Activated T-cell treated with anti-CD3 and anti-CD28 coated beads for 48 hours (primary cell): ENCODE data around the gene MRPL32.

ENCODE experiments used
- DNase-seq: peaks from one replicate; pipeline ENCODE4 v3.0.0-alpha.2; 2020; ENCODE audit warnings: low read depth

The MRPL32 gene

DNA sequence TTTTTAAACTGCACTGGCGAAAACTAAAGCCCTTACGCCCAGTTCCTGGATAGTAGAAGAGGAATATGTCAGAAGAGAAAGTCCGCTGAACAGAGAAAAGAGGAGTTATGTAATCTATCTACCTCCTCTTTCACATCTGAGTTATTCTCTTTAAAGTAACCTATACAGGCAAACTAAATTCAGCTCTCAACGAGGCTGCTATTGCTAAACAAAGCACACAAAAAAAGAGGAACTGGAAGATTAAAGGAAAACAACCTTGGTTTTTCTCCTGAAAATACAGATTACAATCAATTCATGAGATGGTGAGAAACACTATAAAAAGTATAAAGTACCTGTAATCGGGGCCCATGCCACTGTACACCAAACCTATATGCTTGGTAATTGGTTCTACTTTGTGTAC is 6.0 kb upstream of the MRPL32 start:
- DNase-seq: no peak

DNA sequence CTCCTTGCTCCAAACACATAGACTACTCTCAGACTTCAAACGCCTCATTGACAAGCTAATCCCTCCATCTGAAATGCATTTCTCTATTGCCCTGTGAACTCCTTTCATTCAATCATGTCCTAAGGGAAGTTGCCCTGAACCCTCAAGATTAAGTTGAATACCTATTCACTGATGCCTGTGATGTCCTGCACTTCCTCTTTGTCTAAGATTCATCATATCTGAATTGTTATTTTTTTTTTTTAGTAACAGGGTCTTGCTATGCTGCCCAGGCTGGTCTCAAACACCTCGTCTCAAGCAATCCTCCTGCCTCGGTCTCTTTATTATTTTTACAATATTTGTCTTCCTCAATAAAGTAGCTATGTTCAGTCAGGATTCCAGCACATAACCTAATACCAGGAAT is 3.4 kb upstream of the MRPL32 start:
- DNase-seq: no peak

DNA sequence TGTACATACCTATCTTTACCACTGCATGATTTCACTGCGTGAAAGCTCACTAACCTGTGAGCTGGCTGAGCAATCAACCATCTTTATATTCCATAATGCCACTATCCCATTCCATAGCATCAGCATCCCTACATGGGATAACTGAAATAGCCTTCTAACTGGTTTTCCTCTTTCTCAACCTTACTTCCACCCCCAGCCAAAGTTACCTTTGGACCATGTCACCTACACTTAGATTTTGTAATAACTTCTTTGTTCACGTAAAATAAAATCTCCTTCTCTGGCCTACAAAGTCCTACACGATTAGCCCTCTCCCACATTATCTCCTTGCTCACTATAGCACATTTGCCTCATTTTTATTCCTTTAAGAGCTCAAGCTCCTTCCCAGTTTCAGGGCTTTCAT is 2.7 kb upstream of the MRPL32 start:
- DNase-seq: no peak

DNA sequence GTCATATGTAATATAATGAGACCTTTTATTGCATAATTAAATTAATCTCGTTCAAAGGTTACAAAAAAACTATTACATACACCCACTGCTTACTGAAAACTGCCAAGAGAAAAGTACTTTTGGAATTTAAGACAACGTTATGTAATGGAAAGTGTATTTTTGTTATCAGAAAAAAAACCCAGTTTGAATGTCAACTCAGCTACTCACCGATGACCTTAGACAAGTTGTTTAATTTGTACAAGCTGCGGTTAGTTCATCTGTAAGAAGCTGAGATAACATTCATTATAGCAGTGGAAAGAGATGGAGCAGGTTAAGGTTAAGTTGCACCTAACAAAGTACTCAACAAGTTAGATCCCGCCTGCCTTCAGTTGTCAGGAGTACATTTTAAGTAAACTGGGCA is 1.3 kb upstream of the MRPL32 start:
- DNase-seq: no peak

DNA sequence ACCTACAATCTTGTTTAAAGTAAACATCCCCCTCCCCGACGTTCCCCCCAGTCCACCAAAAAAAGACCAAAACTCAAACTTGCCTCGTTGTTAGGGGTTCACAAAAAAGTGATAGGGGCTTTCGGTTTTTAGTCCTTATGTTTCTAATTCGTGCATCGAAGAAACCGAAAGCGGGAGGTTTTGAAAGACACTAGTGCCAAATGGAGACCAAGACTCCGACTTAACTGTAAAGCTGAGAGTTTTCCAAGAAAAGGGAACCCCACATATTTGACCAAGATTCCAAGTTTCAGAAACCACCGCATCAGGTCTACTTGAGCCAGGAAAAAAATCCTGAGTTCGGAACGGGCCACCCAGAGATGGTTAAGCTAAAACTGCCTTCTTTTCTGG is 736 bp upstream of the MRPL32 start:
- no peak for DNase-seq

DNA sequence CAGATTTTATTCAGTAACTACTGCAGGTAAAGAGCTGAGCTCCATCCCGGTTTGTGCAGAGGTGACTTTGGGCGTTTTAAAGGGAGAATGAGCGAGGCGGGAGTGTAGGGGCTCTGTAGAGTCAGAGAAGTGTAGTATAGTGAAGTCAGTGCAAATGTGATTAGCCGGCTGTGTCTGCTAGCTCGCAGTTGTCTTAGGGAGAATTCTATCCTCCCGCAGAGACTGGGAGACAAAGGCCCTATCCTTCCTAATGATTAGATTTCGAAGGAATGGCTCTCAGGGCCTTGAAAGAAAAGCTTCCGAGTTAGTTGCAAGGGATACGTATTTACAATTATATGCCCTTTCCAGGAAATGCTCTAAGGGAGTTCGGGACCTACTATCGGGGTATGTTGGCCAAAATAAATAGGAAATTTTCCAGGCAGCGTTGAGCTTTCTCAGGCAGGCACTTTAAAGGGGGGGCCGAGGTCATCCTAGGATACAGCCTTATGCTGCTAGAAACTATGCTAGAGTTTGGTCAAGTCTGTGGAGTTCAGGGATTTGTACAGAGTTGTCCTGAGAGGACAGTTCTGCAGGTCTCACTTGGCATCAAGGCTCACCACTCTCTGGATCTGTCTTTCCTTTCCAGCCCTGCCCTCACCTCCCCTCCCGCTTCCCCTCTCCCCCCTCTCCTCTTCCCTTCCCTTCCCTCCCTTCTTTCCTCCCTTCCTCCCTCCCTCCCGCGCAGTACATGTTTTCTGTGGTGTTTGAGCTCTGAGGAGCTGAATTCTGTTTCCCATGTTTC is 825 bp downstream of the MRPL32 start:
- DNase-seq: no peak

DNA sequence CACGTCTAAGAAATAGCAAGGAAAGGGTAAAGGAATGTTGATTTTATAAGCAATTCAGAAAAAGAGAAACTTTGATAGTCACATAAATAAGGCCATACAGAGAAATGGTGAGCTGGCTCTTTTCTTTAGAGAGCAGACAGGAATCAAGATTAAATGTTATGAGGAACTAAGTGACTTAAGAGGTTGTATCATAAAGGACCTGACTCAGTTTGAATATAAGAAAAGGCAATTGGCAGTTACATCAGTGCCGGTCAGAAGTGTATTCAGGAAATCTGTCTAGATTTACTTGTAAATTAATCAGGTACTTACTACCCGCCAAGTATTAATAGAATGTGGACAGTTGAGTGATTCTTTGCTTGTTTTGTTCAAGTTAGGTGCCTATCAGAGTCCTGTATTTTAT is 2.1 kb downstream of the MRPL32 start:
- DNase-seq: no peak

DNA sequence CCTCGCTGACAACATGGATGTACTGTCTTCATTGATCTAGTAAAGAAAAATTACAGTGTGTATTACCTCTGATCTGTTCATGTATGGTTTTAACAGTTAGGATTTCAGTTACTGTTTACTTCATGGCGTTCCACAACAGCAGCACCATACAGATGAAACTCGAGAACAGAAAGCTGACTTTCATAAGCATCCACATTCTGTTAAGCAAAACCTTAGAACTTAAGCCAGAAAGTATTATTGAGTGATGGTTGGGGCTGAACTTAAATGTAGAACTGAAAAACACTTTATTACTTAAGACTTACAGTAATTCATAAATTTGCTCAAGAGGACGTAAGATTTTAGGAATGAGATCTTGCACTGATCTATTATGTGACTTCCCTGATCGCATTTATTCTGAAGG is 3.7 kb downstream of the MRPL32 start:
- DNase-seq: no peak

DNA sequence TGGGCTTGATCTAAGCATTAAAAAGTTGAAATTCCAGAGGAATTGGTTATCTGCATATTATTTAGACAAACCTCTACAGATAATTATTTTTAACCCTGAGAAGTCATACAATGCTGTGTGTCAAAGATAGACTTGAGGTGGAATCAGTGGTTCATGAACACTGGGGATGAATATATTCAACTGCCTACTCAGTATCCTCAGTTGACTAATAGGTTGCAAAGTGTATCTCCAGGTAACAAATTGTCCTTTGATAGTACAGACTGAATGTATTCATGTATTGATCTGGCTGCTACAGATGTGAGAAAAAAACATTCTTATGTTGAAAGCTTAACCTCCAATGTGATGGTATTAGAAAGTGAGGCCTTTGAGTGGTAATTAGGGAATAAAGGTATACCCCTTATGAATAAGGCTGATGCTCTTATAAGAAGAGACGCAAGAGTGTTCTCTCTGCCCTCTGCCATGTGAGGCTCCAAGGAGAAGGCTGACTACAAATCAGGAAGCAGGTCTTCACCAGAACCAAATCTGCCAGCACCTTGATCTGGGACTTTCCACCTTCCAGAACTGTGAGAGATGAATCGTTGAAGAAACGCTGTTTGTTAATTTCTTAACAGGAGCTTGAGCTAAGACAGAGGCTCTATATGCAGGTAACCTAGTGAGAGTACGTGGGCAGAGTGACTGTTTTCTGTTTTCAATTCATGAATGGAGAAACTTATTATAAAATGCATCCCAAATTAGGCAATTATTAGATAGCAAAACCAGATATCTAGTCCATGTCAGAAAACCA is 7.5 kb downstream of the MRPL32 start:
- DNase-seq: no peak

DNA sequence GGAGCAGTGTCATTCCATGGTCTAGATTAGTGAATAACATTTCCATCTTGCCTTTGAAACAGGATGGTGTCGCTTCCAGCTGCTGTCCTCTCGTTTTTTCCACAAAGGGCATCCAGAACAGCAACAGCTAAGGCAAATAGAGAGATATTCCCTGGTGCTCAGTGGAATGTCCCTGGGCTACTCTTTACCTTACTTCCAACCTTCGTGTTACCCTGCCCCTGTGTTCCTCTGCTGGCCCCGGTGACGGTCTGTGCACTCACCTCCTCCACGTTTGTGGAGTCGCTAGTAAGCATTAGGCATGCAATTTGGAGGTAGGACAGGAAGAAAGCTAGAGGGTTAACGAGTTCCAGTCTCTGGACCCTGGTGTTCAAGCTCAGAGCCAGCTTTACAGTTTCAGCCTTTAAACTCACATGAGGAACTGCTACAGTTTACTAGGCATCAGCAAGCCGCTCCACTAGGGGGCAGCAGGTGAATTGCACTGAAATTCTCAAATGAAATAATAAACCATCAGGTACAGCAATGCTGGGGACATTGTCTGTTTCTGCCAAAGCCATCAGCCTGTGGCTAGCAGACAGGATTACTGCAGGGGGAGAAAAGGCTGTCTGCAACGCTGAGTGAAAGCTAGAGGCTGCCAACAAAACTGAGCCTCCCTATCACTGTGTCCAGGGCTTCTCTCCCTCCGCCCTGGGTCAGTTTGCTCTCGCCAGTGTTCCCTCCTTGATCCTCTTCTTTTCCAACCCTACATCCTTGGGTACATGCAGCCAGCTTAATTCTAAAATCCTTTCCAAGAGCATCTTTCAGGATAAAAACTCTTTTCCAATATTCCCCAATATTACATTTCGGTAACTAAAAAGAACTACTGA is 9.0 kb downstream of the MRPL32 start:
- peak; percentile 57 for DNase-seq

DNA sequence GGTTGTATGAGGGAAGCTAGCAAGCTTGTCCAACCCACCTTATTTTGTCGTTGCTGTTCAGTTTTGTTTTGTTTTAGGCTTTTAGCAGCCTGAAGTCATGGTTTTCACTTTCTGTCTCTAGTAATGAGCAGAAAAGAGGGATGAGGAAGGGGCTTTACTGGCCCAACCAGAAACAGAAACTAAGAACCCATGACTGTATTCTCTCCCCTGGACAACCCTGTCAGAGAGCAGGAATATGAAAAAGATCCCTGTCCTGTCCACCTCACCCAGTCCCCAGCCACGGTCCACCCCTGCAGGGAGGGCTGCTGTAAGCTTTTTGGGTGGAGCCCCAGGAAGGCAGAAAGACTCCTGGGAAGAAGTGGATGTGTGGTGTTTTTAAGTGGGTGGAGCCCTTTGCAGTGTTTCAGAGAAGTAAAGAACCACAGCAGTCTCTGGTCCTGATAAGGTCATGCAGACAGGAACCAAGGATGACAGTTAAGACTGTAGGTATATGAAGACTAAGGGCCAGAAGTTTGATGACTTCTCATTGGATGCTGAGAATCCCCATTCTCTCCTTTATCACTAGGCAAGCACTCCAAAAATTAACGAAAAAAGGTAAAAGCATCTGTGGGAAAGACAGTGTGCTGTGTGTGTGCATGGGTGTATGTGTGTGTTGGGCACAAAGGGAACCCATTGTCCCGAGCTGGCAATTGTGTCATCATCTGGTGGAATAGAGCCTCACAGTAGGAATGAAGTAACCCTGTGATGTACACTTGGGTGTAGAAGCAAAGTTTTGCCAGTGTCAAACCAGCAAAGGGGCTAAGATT is 13.8 kb downstream of the MRPL32 start:
- DNase-seq: no peak

DNA sequence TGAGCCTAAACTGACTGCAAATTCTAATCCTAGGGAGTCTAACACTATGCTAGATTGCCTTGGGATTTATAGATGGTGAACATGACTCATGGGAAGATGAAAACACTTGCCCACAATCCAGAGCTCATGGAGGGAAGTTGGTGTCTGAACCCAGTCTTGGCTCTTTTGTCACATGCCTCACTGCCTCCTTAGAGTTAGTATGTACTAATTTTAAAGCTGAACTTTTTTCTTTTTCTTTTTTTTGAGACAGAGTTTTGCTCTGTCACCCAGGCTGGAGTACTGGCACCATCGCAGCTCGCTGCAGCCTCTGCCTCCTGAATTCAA is 14.4 kb downstream of the MRPL32 start:
- DNase-seq: no peak

DNA sequence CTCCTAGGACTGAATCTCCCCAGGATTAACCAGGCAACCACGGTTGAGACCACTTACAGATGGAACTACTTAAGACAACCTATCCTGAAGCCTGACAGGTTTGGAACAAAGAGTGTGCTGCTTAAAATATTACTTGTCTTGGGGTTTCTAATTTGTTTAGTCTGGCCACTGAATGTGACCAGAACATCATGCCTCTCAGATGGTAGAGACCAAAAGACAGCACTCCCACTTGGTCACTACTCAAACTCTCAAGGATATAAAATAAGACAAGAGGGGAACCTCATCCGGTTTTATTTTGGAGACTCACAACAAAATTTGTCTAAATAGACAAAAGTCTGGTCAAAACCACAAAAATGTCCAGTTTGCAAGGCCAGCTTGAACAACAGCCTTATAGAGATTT is 15.3 kb downstream of the MRPL32 start:
- DNase-seq: no peak

DNA sequence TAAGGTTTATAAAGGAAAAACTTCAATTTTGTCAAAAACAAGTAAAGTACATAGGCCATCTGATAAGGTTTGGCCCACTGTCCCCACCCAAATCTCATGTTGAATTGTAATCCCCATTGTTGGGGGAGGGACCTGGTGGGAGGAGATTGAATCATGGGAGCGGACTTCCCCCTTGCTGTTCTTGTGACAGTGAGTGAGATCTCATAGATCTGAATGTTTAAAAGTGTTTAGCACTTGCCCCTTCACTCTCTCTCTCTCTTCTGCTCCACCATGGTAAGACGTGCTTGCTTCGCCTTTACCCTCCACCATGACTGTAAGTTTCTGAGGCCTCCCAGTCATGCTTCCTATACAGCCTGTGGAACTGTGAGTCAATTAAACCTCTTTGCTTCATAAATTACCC is 18.2 kb downstream of the MRPL32 start:
- DNase-seq: no peak

DNA sequence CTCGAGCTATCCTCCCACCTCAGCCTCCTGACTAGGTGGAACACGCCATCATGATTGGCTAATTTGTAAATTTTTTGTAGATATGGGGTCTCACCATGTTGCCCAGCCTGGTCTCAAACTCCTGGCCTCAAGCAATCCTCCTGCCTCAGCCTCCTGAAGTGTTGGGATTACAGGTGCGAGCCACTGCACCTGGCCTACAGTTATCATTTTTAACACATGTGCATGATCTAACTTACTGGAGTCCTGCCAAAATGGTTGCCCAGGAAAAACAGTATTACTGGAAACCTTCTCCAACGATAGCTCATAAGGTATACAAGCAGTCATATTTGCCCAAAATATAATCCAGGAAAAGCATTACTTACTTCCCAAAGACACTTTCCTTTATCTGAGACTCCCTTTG is 20.2 kb downstream of the MRPL32 start:
- DNase-seq: no peak

DNA sequence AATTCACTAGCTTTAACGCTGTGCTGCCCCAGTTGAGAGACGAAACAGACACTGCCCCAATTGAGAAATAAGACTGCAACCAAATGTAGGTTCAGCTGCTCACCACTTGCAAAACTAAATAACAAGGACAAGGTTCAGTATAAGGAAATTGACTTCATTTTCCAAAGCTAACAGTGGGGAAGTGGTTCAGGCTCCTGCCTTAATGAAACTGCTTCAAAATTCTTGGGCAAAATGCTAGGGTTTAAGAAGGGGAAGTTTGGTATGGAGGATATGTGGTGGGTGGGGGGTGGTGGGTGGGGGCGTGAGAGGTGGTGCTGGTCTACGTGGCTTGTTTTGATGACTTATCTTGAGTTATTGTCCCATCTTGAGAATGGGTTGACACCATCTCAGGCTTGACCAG is 21.8 kb downstream of the MRPL32 start:
- no peak for DNase-seq

DNA sequence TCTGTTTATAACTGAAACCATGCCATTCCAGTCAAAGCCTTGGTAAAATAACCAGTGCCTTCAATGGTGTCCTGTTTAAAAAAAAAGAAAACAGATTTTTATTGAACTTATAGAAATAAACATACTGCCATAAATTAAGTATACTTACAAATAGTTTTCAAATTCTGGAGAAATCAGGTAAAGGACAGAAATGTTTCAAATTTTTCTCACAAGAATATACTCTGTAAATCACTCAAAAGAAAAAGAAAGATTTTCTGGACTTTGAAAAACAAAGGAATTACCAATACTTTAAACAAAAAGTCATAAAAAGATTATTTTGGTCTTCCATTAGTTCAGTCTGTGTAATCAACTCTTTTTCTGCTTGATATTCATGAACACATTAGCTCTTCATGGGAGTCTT is 23.9 kb downstream of the MRPL32 start:
- DNase-seq: no peak

DNA sequence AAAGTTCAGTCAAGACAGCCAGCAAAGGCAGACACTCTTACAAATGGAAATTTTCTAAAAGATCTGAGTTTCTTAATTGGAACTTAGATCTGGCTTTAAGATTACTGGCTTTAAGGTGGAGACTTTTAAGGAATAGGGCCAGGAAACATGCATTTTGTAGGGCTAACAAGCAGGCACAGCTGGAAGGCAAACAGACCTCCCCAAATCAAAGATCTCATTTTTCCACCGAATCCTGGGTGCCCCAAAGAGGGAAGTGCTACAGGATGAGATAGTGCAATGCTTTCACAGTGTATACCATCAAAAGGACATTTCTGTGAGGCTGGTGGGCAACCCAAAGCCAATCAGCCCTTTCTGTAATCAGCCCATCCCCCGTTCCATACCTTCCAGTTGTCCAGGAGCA is 27.4 kb downstream of the MRPL32 start:
- DNase-seq: no peak

DNA sequence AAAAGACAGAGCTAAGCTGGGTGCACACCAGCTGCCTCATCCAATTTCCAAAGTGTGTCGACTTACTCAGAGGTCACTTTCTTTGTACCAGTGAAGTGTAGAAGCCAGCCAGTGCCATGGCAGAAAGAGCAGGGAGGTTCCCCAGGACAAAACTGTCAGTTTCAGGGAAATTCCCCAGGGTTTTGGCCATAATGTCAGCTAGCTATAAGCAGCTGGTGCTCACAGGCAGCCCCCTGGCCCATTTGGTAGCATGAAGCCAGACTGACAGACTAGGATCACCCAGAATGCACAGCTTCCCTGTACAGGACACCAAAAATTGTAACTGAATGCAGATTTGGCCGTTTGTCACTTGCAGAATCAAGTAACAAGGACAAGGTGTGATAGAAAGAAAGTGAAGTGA is 28.6 kb downstream of the MRPL32 start:
- no peak for DNase-seq

DNA sequence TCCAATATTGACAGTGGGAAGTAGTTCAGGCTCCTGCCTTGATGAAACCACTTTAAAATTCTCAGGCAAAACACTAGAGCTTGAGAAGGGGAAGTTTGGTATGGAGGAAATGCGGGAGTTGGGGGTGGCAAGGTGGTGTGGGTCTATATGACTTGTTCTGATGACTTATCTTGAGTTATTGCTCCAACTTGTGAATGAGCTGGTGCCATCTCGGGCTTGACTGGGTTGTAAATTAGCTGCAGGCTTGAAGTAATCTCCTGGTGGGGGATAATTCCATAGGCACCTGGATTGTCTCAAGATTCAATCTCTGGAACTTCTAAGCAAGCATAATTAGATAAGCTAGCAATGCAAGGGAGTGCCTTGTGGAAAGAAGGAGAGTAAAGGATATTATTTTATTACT is 29.0 kb downstream of the MRPL32 start:
- DNase-seq: no peak

DNA sequence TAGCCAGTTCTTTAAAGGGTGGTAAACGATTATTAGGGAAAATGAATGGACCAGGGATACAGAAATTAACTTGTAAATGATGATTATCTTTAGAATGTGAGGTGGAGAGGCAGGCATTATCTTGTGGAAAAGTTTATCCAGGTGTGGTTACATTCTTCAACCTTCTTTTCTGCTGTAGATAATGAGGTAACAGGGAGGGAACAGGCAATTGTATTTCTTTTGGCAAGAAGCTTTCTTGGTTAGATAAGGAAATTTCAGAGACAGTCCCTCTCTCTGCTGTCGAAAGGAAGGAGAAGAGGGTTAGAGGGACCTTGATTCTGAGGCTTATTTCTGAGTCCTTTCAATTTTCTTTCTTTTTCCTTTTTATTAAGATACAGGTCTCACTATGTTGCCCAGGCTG is 32.1 kb downstream of the MRPL32 start:
- DNase-seq: no peak
